Measurements from ENCODE around the gene KCP. TPM values are rescaled to one million over a fixed set of nuclear protein-coding genes. Genes with fewer than 3 reads are reported as not detected.

The KCP gene
- total RNA-seq, 1 experiment from 2014 or later: 0.50 TPM

DNA sequence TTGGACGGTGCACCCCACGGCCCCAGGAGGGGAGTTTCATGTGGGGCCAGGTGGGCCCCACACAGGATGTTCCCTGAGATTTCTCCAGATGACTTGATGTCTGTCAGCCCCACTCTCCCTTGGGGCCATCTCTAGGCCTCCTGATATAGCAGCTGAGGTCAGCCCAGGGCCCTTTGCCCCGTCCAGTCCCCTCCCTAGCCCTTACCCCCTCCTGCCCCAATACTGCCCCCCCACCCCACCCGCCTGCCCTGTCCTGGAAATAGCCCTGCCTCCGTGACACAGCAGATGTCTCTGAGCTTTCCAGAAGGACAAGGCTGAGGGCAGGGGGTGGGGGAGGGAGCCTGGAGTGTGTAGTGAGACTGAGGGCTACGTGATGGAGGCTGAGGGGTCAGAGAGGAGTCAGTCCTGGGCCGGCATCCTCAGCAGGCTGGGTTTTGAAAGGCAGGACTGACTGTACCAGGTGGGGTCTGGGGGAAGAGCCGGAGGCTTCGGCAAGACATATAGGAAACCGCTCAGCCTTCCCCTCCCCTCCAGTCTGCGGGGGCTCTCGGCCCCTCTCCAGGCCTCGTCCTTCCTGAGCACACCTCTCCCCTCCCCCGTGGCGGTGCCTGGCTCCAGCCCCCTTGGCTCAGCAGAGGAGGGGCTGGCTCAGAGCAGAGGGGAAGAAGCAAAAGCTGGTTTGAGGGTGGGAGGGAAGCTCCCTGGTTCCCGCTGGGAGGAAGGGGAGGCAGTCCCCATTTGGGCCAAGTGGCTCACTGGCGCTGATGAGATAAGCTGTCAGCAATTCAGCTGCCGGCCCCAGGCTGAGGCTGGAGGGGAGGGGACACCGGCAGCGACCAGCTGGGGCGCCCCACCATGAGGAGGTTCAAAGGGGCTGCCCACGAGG lies 78.3 kb downstream of the KCP start:
- intact Hi-C loops (cut with micrococcal nuclease; ENCODE audit: unreplicated experiment): loop anchor here (2.0 to 5.0 kb wide), 2 partner anchors 31 to 40 kb away; partner anchors contain the start of genes ATP6V1F and CCDC136
- ChIA-PET CTCF (interaction anchor here (0.6 to 1.3 kb wide), 2 partner anchors 31 to 118 kb away, joined by 4 read pairs; partner anchors contain the start of gene ATP6V1F), POLR2A (no interaction called here)
- Histone ChIP-seq H3K36me3 (ENCODE audit: control insufficient read depth, insufficient read depth, low read length) (no peaks in the 10 kb centered on the region), H3K27me3 (replicated peaks; ENCODE audit: control insufficient read depth, insufficient read depth, low read length) (no peaks in the 10 kb centered on the region), H3K9me3 (no peaks in the 10 kb centered on the region), H3K4me3 (ENCODE audit: low read depth, low read length) (no peak overlapping the region), H3K4me1 (peaks cover 39% of the 10 kb centered on the region)
- peaks cover 12% of the 10 kb centered on the region for H3K36me3 Mint-ChIP-seq (ENCODE audit: insufficient read depth, unreplicated experiment)
- no TSS peak for BruUV-seq (replicated peaks)
- no peak overlapping the region for H3K27ac Mint-ChIP-seq (ENCODE audit: unreplicated experiment)
- DNase-seq: peak in 1 of 2 experiments; percentile 40
- peaks cover 25% of the 10 kb centered on the region for H3K4me1 Mint-ChIP-seq (ENCODE audit: low read depth, unreplicated experiment)
- peak overlapping the region; percentile 75 for H3K4me3 Mint-ChIP-seq (ENCODE audit: unreplicated experiment)
- TF ChIP-seq, protein P1, sequence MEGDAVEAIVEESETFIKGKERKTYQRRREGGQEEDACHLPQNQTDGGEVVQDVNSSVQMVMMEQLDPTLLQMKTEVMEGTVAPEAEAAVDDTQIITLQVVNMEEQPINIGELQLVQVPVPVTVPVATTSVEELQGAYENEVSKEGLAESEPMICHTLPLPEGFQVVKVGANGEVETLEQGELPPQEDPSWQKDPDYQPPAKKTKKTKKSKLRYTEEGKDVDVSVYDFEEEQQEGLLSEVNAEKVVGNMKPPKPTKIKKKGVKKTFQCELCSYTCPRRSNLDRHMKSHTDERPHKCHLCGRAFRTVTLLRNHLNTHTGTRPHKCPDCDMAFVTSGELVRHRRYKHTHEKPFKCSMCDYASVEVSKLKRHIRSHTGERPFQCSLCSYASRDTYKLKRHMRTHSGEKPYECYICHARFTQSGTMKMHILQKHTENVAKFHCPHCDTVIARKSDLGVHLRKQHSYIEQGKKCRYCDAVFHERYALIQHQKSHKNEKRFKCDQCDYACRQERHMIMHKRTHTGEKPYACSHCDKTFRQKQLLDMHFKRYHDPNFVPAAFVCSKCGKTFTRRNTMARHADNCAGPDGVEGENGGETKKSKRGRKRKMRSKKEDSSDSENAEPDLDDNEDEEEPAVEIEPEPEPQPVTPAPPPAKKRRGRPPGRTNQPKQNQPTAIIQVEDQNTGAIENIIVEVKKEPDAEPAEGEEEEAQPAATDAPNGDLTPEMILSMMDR (IDR thresholded peaks at IDR 0.05; ENCODE audit: insufficient read depth in 1 of 2, low read depth in 1 of 2, low read length in 1 of 2, severe bottlenecking in 1 of 2, unreplicated experiment in 1 of 2): no peak
- H3K9me3 Mint-ChIP-seq (ENCODE audit: unreplicated experiment): no peaks in the 10 kb centered on the region
- H3K27me3 Mint-ChIP-seq (ENCODE audit: insufficient read depth, unreplicated experiment): no peaks in the 10 kb centered on the region

DNA sequence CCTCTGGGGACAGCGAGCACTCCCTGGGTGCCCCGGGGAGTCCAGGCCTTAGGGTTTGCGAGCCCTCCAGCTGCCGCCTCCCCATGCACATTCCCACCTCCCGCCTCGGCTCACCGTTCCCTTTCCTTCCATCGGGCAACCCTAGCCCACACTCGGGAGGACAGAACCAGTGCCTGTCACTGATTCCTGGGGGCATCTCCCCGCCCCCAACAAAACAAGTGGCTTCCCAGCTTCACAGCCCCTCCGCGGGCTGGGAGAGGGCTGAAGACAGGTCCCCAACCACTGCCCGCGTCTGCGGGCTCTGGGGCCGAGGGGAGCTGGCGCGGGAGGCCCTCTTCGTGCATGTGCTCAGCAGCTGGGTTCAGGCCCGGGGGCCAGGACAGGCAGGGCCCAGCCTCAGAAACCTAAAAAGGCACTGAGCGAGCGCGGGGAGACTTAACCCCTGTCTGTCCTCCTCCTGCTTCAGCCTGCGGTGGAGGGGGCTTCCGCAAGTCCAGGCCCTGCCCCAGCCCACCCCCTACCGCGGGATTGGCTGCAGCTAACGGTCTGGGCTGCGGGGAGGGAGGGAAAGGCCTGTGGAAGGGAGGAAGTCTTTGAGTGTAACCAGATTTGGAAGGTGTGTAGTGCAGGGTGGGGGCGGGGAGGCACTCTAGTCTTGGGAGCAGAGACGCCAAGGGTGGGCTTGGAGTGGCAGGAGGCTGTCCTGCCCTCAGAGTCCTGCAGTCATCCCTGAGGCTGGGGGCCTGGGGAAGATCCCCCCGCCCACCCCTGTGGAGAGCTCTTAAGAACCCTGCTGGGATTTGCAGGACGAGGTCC lies 79.1 kb downstream of the KCP start:
- Histone ChIP-seq H3K4me3 (ENCODE audit: low read depth, low read length) (peak overlapping the region; percentile 74), H3K4me1 (peaks cover 43% of the 10 kb centered on the region), H3K9me3 (no peaks in the 10 kb centered on the region), H3K27me3 (replicated peaks; ENCODE audit: control insufficient read depth, insufficient read depth, low read length) (no peaks in the 10 kb centered on the region), H3K36me3 (ENCODE audit: control insufficient read depth, insufficient read depth, low read length) (no peaks in the 10 kb centered on the region)
- Mint-ChIP-seq H3K9me3 (ENCODE audit: unreplicated experiment) (no peaks in the 10 kb centered on the region), H3K4me3 (ENCODE audit: unreplicated experiment) (peak overlapping the region; percentile 75), H3K36me3 (ENCODE audit: insufficient read depth, unreplicated experiment) (peaks cover 12% of the 10 kb centered on the region), H3K4me1 (ENCODE audit: low read depth, unreplicated experiment) (peaks cover 33% of the 10 kb centered on the region), H3K27ac (ENCODE audit: unreplicated experiment) (no peak overlapping the region), H3K27me3 (ENCODE audit: insufficient read depth, unreplicated experiment) (no peaks in the 10 kb centered on the region)
- POLR2A ChIA-PET: no interaction called here
- BruUV-seq (replicated peaks): no TSS peak
- TF ChIP-seq, protein P1 (IDR thresholded peaks at IDR 0.05; ENCODE audit: insufficient read depth in 1 of 2, low read depth in 1 of 2, low read length in 1 of 2, severe bottlenecking in 1 of 2, unreplicated experiment in 1 of 2): no peak
- intact Hi-C loops (cut with micrococcal nuclease; ENCODE audit: unreplicated experiment): loop anchor here (2.0 to 5.0 kb wide), 2 partner anchors 31 to 39 kb away; partner anchors contain the start of genes ATP6V1F and CCDC136
- CTCF ChIA-PET: interaction anchor here (1.1 to 1.3 kb wide), 2 partner anchors 10 to 32 kb away, joined by 4 to 6 read pairs; partner anchors contain the start of gene ATP6V1F
- peak in 1 of 2 experiments; percentile 42 for DNase-seq

Data from Caco-2 (cell line).